T-cell (primary cell): ENCODE measurements around the gene KIF16B. TPM values are rescaled to one million over a fixed set of nuclear protein-coding genes. Genes with fewer than 3 reads are reported as not detected.

ENCODE experiments used
- ATAC-seq, 4 experiments: fragments of 200-7000 bp in 3 of 4; fragments of 150-1000 bp in 1 of 4; cut with Tn5 transposase; replicated peaks in 1 of 4; 1 replicate in 3 of 4; 2 replicates in 1 of 4; pipeline ENCODE4 v1.10.0; 2021; ENCODE audit warnings: moderate library complexity in 3 of 4, mild to moderate bottlenecking in 2 of 4, moderate number of reproducible peaks in 1 of 4
- CTCF ChIA-PET, 2 donors: fragments of 300-600 bp; sonication (Branson Sonifier 250); formaldehyde crosslinking; loops; one replicate each; lab custom pipeline; 2022; ENCODE audit warnings: antibody characterized with exemption in 2 of 2; lab: Charles Lee
- POLR2A ChIA-PET, 2 donors: fragments of 300-600 bp; sonication (Branson Sonifier 250); formaldehyde crosslinking; loops; one replicate each; lab custom pipeline; 2022; ENCODE audit warnings: antibody characterized with exemption in 2 of 2; lab: Charles Lee
- DNase-seq, 35 experiments: peaks; one replicate each; pipeline versions ENCODE4 v3.0.0 to v3.0.0-alpha.2; 2013 to 2023
- H3K27ac ChIP-seq: one replicate; pipeline ENCODE4 v1.5.1; 2013; ENCODE audit warnings: low read length
- H3K27me3 ChIP-seq, 2 experiments: replicated peaks in 1 of 2; 1 replicate in 1 of 2; 2 replicates in 1 of 2; pipeline versions ENCODE4 v1.6.1 to v1.7.0; 2013; ENCODE audit warnings: low read length in 1 of 2, mixed read lengths in 1 of 2; ENCODE audit not compliant: control insufficient read depth in 2 of 2, insufficient read depth in 2 of 2; ENCODE audit errors: extremely low read depth in 1 of 2
- H3K36me3 ChIP-seq, 2 donors: 1 replicate in 1 of 2; 2 replicates in 1 of 2; pipeline versions ENCODE4 v1.6.1 to v1.7.0; 2013; ENCODE audit warnings: low read length in 1 of 2; ENCODE audit not compliant: control insufficient read depth in 2 of 2, insufficient read depth in 1 of 2; ENCODE audit errors: extremely low read depth in 1 of 2
- H3K4me1 ChIP-seq, 2 experiments: 1 replicate in 1 of 2; 2 replicates in 1 of 2; pipeline versions ENCODE4 v1.6.1 to v1.7.0; 2013; ENCODE audit warnings: low read length in 2 of 2, mixed read lengths in 1 of 2; ENCODE audit not compliant: insufficient read depth in 2 of 2, control insufficient read depth in 1 of 2; ENCODE audit errors: extremely low read depth in 1 of 2
- H3K4me3 ChIP-seq, 2 donors: 1 replicate in 1 of 2; 2 replicates in 1 of 2; pipeline versions ENCODE4 v1.5.1 to v1.7.0; 2013; ENCODE audit warnings: mild to moderate bottlenecking in 2 of 2, low read length in 1 of 2, moderate library complexity in 1 of 2; ENCODE audit not compliant: control insufficient read depth in 1 of 2; ENCODE audit errors: extremely low read depth in 1 of 2
- H3K9me3 ChIP-seq: 2 replicates; pipeline ENCODE4 v1.7.0; 2013
- H3K27ac Mint-ChIP-seq, 2 donors: one replicate each; pipeline ENCODE4 v1.8.0; 2020 to 2021; ENCODE audit warnings: mild to moderate bottlenecking in 2 of 2, mixed read lengths in 2 of 2
- H3K27me3 Mint-ChIP-seq, 2 donors: one replicate each; pipeline ENCODE4 v1.8.0; 2021 to 2022; ENCODE audit warnings: mixed read lengths in 2 of 2
- H3K36me3 Mint-ChIP-seq: one replicate; pipeline ENCODE4 v1.8.0; 2021; ENCODE audit warnings: mixed read lengths
- H3K4me1 Mint-ChIP-seq, 3 donors: one replicate each; pipeline ENCODE4 v1.8.0; 2020 to 2022; ENCODE audit warnings: mixed read lengths in 3 of 3, mild to moderate bottlenecking in 1 of 3
- H3K4me3 Mint-ChIP-seq, 3 donors: one replicate each; pipeline ENCODE4 v1.8.0; 2020 to 2022; ENCODE audit warnings: mild to moderate bottlenecking in 3 of 3, mixed read lengths in 3 of 3, moderate library complexity in 3 of 3
- H3K9me3 Mint-ChIP-seq, 3 donors: one replicate each; pipeline ENCODE4 v1.8.0; 2020 to 2022; ENCODE audit warnings: mixed read lengths in 3 of 3
- WGBS: methylation state at CpG from one replicate; pipeline ENCODE4 v1.1.5; 2013; ENCODE audit warnings: missing lambda C conversion rate; ENCODE audit not compliant: insufficient coverage; 5-methylcytosine and 5-hydroxymethylcytosine counted together
- total RNA-seq, 35 experiments: library from RNA in 6 of 35; stranded (reverse) in 6 of 35; fragments of 120-200 nt in 1 of 35; gene quantifications; one replicate each; pipeline versions ENCODE4 v1.2.1 to v1.2.4 and lab custom pipeline; 2013 to 2026

Gene KIF16B
- total RNA-seq, 5 donors from 2014 or later (not counting 1 experiment from before 2014, with no cell fraction given) = 6.8 to 10.2 (median 8.7) TPM

DNA sequence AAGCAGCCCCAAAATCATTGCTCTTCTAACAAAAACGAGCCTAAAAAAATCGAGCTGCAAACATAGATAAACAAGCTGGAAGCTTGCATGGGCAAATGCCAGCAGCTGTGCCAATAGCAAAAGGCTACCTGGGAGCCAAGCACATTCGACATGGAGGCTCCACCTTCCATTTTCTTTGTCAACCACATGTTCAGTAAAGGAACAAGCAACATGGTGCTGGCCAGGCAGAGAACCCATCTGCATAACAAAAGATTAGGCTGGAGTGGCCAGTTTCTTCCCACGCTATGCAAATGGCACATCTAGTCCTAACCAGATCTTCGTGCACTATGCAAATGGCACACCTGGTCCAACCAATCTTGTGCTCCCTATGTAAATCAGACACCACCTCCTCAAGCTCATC is 110.5 kb downstream of the KIF16B start:
- no peaks in the 10 kb centered on the region for H3K9me3 ChIP-seq
- 75% methylated on average over 5 of the region's 5 CpGs for WGBS
- no peaks in the 10 kb centered on the region for H3K27me3 ChIP-seq
- H3K27ac ChIP-seq = no peak overlapping the region
- no peak overlapping the region for H3K4me3 ChIP-seq
- Mint-ChIP-seq H3K27ac (no peak overlapping the region), H3K4me1 (no peaks in the 10 kb centered on the region), H3K4me3 (no peak overlapping the region), H3K9me3 (peaks cover 0 to 4% (median 0%) of the 10 kb centered on the region in 3 donors), H3K36me3 (peaks cover 18% of the 10 kb centered on the region), H3K27me3 (no peaks in the 10 kb centered on the region)
- DNase-seq (no peak), ATAC-seq (no peak)
- H3K36me3 ChIP-seq = no peaks in the 10 kb centered on the region
- POLR2A ChIA-PET = interaction anchor here in 1 of 2 donors (0.6 kb wide), 1 partner anchor 14 kb away, joined by 4 read pairs; no protein-coding TSS in a partner anchor
- CTCF ChIA-PET = no interaction called here
- H3K4me1 ChIP-seq = no peaks in the 10 kb centered on the region

DNA sequence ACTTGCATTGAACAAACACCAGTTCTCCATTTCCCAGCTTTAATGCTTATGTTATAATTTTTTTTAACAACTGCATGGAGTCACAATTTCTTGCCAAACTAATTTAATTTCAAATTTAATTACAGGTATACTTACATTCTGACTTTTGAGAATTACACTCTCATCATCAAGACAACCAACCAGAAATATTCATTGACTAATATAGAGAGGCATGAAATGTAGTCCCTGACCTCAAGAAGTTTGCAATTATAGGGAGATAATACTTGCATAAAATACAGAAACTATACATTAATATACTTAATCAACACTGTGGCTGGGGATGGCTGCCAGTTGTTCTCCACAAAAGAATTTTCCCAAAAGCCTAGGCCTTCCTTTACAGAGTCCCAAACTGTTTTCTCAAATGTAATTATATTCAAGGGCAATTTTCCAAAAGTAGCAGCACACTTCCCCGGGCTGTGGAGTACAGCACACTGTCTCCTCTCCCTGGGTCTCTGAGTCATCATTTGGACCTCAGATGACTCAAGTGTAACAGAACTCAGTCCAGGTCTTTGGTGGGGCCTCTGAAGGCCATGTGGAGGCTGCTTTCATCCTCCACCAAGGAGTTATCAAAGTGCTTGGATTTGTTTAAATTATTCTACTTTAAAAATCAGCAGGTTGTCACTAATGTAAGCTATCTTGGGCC is 114.1 kb downstream of the KIF16B start:
- Histone ChIP-seq H3K4me1 (no peaks in the 10 kb centered on the region), H3K9me3 (no peaks in the 10 kb centered on the region), H3K27ac (no peak overlapping the region), H3K4me3 (no peak overlapping the region), H3K36me3 (no peaks in the 10 kb centered on the region), H3K27me3 (no peaks in the 10 kb centered on the region)
- Mint-ChIP-seq H3K27ac (no peak overlapping the region), H3K27me3 (no peaks in the 10 kb centered on the region), H3K36me3 (peaks cover 5% of the 10 kb centered on the region), H3K4me3 (no peak overlapping the region), H3K4me1 (no peaks in the 10 kb centered on the region), H3K9me3 (no peaks in the 10 kb centered on the region)
- ATAC-seq (no peak), DNase-seq (no peak)
- CTCF ChIA-PET = no interaction called here
- POLR2A ChIA-PET = no interaction called here
- WGBS = 83% methylated on average over 1 of the region's 1 CpG

DNA sequence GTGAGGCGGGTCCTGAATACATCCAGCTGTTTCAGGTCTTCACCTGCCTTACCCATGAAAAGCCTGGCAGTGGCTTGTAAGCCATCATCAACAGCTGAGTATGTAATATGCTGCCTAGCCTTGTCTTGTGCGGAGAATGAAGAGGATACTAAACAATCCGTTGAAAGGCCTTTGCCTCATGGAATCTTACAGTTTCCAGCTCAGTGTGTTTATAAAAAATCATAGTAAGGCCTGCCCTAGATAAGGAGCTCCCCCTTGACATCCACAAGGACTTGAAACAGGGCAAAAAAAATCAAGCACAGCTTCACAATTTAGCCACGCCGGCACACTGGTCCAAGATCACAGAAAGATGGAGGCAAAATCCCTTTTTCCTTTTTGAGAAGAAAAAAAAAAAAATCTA is 115.7 kb downstream of the KIF16B start:
- Mint-ChIP-seq H3K27ac (no peak overlapping the region), H3K4me1 (no peaks in the 10 kb centered on the region), H3K4me3 (no peak overlapping the region), H3K9me3 (no peaks in the 10 kb centered on the region), H3K27me3 (no peaks in the 10 kb centered on the region), H3K36me3 (no peaks in the 10 kb centered on the region)
- DNase-seq (no peak), ATAC-seq (no peak)
- ChIA-PET CTCF (no interaction called here), POLR2A (no interaction called here)
- no peaks in the 10 kb centered on the region for H3K9me3 ChIP-seq
- H3K36me3 ChIP-seq = no peaks in the 10 kb centered on the region
- H3K27me3 ChIP-seq = no peaks in the 10 kb centered on the region
- no peaks in the 10 kb centered on the region for H3K4me1 ChIP-seq
- WGBS = 100% methylated on average over 1 of the region's 5 CpGs
- no peak overlapping the region for H3K4me3 ChIP-seq
- no peak overlapping the region for H3K27ac ChIP-seq

DNA sequence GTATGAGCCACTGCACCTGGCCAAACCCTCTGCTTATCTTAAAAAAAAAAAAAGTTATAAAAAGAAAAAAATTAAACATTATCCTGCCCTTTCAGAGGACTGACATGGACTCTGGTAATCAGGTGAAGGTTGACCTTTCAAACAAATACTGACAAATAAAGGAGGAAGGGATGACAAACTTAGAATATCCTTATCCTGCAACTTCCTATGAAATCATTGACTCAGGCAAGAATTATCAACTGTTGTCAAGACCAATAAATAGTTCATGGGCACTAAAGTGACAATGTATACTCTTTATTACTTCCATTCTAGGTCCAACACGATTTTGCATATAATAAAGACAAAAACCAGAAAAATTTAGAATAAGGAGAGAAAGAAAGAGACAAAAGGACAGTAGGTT is 117.9 kb downstream of the KIF16B start:
- no peaks in the 10 kb centered on the region for H3K27me3 ChIP-seq
- H3K27ac ChIP-seq = no peak overlapping the region
- peaks cover 0 to 3% of the 10 kb centered on the region in 2 donors for H3K36me3 ChIP-seq
- no peak overlapping the region for H3K27ac Mint-ChIP-seq
- ATAC-seq = no peak
- no peaks in the 10 kb centered on the region for H3K9me3 Mint-ChIP-seq
- CTCF ChIA-PET = no interaction called here
- no peak for DNase-seq
- peaks cover 11% of the 10 kb centered on the region for H3K36me3 Mint-ChIP-seq
- no peak overlapping the region for H3K4me3 Mint-ChIP-seq
- H3K4me3 ChIP-seq = no peak overlapping the region
- H3K4me1 ChIP-seq = no peaks in the 10 kb centered on the region
- POLR2A ChIA-PET = no interaction called here
- H3K4me1 Mint-ChIP-seq = peaks cover 0 to 2% (median 0%) of the 10 kb centered on the region in 3 donors
- WGBS = no CpG with 5 or more reads among the region's 1 CpG
- H3K27me3 Mint-ChIP-seq = no peaks in the 10 kb centered on the region
- no peaks in the 10 kb centered on the region for H3K9me3 ChIP-seq

DNA sequence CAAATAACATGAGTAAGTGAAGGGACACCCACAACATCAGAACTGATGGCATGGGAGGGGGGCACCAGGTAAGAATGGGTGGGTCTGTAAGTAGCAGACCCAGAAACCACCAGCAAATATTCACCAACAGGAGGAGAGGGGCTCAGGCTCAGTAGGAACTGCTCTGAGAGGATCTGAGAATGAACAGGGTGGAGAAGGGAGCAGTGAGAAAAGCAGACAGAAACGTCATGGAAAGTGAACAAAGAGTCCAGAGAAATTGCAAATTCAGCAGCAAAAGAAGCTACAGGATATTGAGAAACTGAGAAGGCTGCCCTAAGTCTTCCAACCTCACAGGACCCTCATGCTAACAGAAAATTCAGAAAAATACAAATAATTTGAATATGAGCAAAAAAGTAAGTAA is 121.3 kb downstream of the KIF16B start:
- DNase-seq = no peak
- H3K4me1 ChIP-seq = no peaks in the 10 kb centered on the region
- Mint-ChIP-seq H3K4me1 (peaks cover 0 to 4% (median 0%) of the 10 kb centered on the region in 3 donors), H3K36me3 (peaks cover 22% of the 10 kb centered on the region), H3K27ac (no peak overlapping the region), H3K4me3 (no peak overlapping the region), H3K27me3 (no peaks in the 10 kb centered on the region), H3K9me3 (no peaks in the 10 kb centered on the region)
- H3K36me3 ChIP-seq = peaks cover 0 to 4% of the 10 kb centered on the region in 2 donors
- no peaks in the 10 kb centered on the region for H3K27me3 ChIP-seq
- H3K27ac ChIP-seq = no peak overlapping the region
- no CpG with 5 or more reads among the region's 1 CpG for WGBS
- H3K9me3 ChIP-seq = no peaks in the 10 kb centered on the region
- ChIA-PET CTCF (no interaction called here), POLR2A (no interaction called here)
- no peak for ATAC-seq
- no peak overlapping the region for H3K4me3 ChIP-seq

DNA sequence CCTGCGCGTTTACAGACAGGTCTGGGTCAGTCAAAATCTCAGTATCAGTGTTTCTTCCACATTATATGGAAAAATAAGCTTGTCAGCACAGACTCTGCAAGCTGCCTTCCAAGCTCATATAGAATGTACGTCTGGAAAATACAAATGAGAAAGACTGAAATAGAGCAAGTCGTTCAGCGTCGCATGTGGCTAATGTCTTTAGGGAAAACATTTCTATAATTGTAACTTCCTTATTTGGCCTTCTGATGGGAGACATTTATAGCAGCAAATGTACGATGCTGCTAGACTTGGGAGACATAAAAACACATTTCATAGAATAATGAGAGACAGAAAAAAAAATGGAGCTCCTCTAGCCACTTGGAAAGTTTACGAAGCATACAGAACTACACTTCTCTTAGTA is 122.2 kb downstream of the KIF16B start:
- ATAC-seq (no peak), DNase-seq (no peak)
- POLR2A ChIA-PET = interaction anchor here in 1 of 2 donors (0.5 kb wide), 1 partner anchor 41 kb away, joined by 3 read pairs; no protein-coding TSS in a partner anchor
- Mint-ChIP-seq H3K27me3 (no peaks in the 10 kb centered on the region), H3K4me1 (peaks cover 0 to 4% (median 0%) of the 10 kb centered on the region in 3 donors), H3K36me3 (peaks cover 22% of the 10 kb centered on the region), H3K9me3 (no peaks in the 10 kb centered on the region), H3K4me3 (no peak overlapping the region), H3K27ac (no peak overlapping the region)
- CTCF ChIA-PET = no interaction called here
- Histone ChIP-seq H3K4me3 (no peak overlapping the region), H3K4me1 (no peaks in the 10 kb centered on the region), H3K36me3 (peaks cover 0 to 4% of the 10 kb centered on the region in 2 donors), H3K27me3 (no peaks in the 10 kb centered on the region), H3K9me3 (no peaks in the 10 kb centered on the region), H3K27ac (no peak overlapping the region)
- WGBS = no CpG with 5 or more reads among the region's 8 CpGs
